HG03558 (cell line): ENCODE data around the gene CLGN.
A peak's percentile ranks its signal among the peaks of the same experiment; 100 is the strongest.
"Not testable (repeated sequence)": the region's sequence is repeated elsewhere in the genome, so short reads cannot be mapped to it uniquely, and the experiment has no call there.

Source experiments
- ATAC-seq: cut with Tn5 transposase; IDR thresholded peaks from one replicate; pipeline ENCODE4 v1.9.1; 2021; ENCODE audit warnings: moderate number of reproducible peaks; ENCODE audit not compliant: unreplicated experiment; ENCODE audit errors: extremely low read depth

Gene CLGN

GRCh38 chr4:140427106-140427918 is at the start of gene CLGN:
CLGN (minus strand) TSS chr4:140427648; CDS start chr4:140413078, 14,570 bp downstream.
- ATAC-seq: peak; percentile 60

- ATAC-seq: no peak
These were observed 44.7 kb upstream of the CLGN start for GRCh38 chr4:140472156-140472555.

GRCh38 chr4:140469791-140470733 is 42.6 kb upstream of the CLGN start:
- ATAC-seq: no peak

GRCh38 chr4:140466146-140466545 is 38.7 kb upstream of the CLGN start:
- ATAC-seq: no peak

DNA sequence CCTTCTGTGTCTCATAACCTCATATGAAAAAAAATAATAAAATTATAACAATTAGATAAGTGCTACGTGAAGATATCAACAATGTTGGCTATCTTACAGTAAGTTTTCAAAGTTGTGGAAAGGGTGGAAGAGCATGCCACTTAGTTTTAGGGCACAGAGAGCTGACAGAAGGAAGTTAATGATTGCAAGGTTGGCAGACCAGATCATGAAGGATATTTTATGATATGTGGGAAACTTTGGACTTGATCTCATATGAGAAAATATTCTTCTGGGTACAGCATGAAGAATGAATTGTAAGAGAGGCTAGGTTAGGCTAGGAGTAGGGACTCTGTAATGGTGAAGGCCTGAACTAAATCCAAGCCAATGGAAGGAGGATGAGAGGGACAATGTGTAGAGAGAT is 36.2 kb upstream of the CLGN start:
- no peak for ATAC-seq

DNA sequence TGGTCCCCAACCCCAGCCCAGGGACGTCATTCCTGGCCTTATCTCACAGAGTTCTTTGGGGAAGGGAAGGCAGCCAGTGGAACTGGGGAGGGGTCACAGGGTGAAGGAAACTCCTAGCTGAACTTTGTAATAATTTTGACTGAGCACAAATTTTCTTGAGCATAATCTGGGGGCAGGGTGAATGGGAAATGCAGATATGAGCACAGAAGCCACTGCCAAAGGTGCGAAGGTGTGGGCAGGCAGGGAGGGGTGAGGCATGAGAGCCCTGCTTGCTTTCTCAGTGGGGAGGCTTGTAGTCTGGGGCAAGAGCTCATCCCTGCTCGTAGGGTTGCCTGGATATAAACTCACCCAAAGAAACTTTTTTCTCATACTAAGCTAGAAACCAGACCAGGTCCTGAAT is 35.7 kb upstream of the CLGN start:
- no peak for ATAC-seq

DNA sequence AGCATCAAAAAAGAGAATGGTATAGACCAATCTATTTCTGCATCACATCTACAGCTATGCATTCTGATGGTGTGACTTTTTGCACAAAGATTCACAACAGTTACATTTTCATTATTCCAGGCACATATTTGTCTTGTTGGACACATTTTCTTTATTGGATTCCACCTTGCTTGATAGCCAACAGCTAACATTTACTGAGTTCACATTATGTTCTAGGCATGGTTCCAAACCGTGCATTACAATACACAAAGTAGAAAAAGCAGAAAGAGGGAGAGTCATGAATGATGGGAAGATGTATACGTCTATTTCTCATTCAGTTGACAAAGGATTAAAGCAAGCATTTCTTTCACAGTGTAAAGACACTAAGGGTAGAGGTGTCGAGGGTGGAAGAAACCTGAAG is 22.9 kb upstream of the CLGN start:
- ATAC-seq: no peak

GRCh38 chr4:140448830-140449229 is 21.4 kb upstream of the CLGN start:
- ATAC-seq: no peak

GRCh38 chr4:140448162-140448561 is 20.7 kb upstream of the CLGN start:
- no peak for ATAC-seq

DNA sequence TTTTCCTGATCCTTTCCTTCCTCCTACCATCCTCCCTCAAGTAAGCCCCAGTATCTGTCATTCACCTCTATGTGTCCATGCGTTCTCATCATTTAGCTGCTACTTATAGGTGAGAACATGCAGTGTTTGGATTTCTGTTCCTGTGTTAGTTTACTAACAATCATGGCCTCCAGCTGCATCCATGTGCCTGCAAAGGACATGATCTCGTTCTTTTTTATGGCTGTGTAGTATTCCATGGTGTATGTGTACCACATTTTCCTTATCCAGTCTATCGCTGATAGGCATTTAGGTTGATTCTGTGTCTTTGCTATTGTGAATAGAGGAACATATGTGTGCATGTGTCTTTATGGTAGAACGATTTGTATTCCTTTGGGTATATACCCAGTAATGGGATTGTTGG is 16.9 kb upstream of the CLGN start:
- ATAC-seq: not testable (repeated sequence)

DNA sequence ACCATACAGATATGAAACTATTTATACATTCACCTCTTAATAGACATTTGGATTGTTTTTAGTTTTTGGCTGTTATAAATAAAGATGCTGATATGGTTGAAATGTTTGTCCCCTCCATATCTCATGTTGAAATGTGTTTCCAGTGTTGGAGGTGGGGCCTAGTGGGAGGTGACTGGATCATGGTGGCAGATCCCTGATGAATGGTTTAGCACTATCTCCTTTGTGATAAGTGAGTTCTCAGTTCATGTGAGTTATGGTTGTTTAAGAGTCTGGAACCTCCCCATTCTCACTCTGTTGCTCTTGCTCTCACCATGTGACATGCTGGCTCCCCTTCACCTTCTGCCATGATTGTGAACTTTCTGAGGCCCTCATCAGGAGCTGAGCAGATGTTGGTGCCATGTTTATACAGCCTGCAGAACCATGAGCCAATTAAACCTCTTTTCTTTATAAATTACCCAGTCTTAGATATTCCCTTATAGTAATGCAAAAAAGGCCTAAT is 12.2 kb upstream of the CLGN start:
- ATAC-seq: no peak

DNA sequence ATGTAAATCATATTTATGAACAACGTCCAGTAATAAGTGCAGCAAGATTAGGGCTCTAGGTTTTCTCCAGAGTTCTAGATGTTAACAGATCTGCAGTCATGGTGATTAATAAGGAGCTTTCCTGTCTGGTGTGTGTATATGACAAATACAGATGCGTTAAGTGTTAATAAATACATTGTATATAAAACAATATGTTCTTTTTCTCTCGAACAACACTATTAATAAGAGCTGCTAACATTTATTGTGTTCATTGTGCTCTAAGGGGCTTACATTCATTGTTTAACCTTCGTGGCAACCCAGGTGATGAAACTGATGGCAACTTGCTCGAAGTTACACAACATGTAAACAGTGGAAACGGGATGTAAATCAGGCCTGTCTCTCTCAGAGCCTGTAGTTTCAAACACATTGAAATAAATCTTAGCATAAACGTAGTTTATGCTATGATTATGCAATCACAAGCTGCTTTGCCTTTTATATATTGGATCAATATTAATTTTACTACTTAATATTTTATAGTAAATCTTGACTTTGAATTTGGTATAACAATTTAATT is 547 bp upstream of the CLGN start:
- ATAC-seq: no peak

DNA sequence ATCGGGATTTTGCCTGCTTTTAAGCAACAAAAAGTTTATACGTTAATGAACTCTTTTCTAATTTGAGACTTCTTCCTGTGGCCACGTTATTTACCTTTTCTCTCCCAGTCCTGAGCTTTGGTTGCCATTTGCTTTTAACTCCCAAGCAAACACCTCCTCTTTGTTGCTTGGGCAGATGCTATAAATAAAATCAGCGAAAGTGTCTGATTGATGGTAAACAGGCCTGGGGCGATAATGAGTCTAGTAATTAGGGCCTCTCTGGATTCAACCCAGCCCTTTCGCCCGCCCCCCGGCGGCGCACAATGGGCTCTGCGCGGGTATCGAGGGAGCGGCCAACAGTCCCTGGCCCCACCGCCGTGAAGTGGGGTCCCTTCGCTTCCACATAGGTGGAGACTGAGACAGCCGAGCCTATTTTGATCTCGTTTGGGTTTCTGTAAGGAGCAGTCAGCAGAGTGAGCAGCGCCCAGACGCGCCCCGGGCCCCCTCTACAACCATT is 790 bp downstream of the CLGN start:
- ATAC-seq: no peak

DNA sequence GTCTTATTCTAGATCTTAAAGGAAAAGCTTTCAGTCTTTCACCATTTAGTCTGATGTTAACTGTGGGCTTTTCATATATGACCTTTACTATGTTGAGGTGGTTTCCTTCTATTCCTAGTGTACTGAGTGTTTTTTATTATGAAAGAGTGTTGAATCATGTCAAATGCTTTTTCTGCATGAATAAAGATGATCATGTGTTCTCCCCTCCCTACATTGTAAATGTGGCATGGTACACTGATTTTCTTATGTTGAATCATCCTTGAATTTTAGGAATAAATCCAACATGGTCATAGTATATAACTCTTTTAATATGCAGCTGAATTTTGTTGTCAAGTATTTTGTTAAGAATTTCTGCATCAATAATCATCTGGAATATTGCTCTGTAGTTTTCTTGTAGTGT is 4.3 kb downstream of the CLGN start:
- ATAC-seq: no peak

- ATAC-seq: not testable (repeated sequence)
These were observed 14.1 kb downstream of the CLGN start for GRCh38 chr4:140413130-140413969.

DNA sequence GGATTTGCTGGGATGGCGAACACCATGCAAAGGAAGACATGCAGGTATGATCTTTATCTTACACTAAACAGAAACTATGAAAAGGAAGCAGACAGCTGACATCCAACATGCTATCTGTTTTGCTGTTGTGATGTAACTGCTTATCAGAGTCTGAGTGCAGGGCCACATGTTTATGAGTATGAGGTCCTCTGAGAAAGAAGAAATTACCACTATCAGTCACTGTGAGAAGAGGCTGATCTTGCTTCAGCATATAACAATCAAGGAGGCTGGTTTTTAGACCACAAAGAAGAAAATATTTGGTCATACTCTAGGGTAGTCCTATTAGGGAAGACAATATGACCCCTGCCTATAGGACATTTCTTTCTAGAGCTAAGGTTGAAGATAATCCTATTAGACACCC is 18.5 kb downstream of the CLGN start:
- no peak for ATAC-seq

GRCh38 chr4:140406292-140406691 is 21.2 kb downstream of the CLGN start:
- ATAC-seq: no peak

- no peak for ATAC-seq
These were observed 27.3 kb downstream of the CLGN start for GRCh38 chr4:140400111-140400510.

- ATAC-seq: no peak
These were observed 31.8 kb downstream of the CLGN start for GRCh38 chr4:140395668-140396067.

DNA sequence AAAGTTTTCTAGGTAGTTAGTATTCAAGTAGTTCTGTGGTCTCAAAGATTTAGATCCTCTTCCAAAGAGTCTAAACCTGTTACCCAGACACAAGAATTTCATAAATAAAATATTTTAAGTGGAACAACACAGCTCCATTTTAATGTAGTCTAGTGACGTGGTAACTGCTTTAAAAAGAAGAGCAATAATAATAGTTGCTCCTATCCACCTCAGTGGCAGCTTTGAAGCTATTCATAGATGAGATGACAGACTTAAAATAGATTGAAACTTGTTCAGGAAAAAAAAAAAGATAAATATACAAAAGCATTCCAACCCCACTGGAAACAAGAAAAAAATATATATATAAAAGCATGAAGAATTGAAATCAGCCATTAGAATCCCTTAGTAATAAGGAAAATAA is 39.4 kb downstream of the CLGN start:
- no peak for ATAC-seq
